GM23338 (cell line): ENCODE data around the gene GRAMD1A. TPM values are rescaled to one million over a fixed set of nuclear protein-coding genes. Genes with fewer than 3 reads are reported as not detected.
A peak's percentile ranks its signal among the peaks of the same experiment; 100 is the strongest.

Source experiments
- ATAC-seq: fragments of 200-7000 bp; cut with Tn5 transposase; 3 replicates; pipeline ENCODE4 v1.9.1; 2020
- DNase-seq: peaks from one replicate; pipeline ENCODE4 v3.0.0-alpha.2; 2015; ENCODE audit warnings: low spot score
- H2AFZ ChIP-seq: fragments of 200-600 bp; sonication (generic); 2 replicates; pipeline ENCODE4 v1.8.0; 2016; ENCODE audit warnings: antibody characterized with exemption, mild to moderate bottlenecking, moderate library complexity
- H3F3A ChIP-seq: fragments of 200-600 bp; sonication (generic); replicated peaks from 2 replicates; pipeline ENCODE4 v1.8.0; 2017; ENCODE audit warnings: antibody characterized with exemption, mixed run types, low read depth
- H3K27ac ChIP-seq: fragments of 200-600 bp; sonication (generic); 2 replicates; pipeline ENCODE4 v1.6.1; 2016; ENCODE audit warnings: low read depth
- H3K27me3 ChIP-seq: fragments of 200-600 bp; sonication (generic); 2 replicates; pipeline ENCODE4 v1.8.0; 2016; ENCODE audit warnings: mild to moderate bottlenecking, mixed run types, moderate library complexity; ENCODE audit not compliant: insufficient read depth
- H3K36me3 ChIP-seq: fragments of 200-600 bp; sonication (generic); 2 replicates; pipeline ENCODE4 v1.8.0; 2016; ENCODE audit warnings: mild to moderate bottlenecking; ENCODE audit not compliant: insufficient read depth
- H3K4me1 ChIP-seq: fragments of 200-600 bp; sonication (generic); 2 replicates; pipeline ENCODE4 v1.8.0; 2016; ENCODE audit warnings: mild to moderate bottlenecking, moderate library complexity; ENCODE audit not compliant: insufficient read depth
- H3K4me2 ChIP-seq: fragments of 200-600 bp; sonication (generic); 2 replicates; pipeline ENCODE4 v1.7.1; 2017; ENCODE audit warnings: mixed run types
- H3K4me3 ChIP-seq: fragments of 200-600 bp; sonication (generic); 2 replicates; pipeline ENCODE4 v1.6.1; 2016; ENCODE audit warnings: mixed run types
- H3K79me2 ChIP-seq: fragments of 200-600 bp; sonication (generic); replicated peaks from 2 replicates; pipeline ENCODE4 v1.8.0; 2017; ENCODE audit warnings: mild to moderate bottlenecking; ENCODE audit not compliant: insufficient read depth
- H3K9me2 ChIP-seq: fragments of 200-600 bp; sonication (generic); 2 replicates; pipeline ENCODE4 v1.8.0; 2017; ENCODE audit not compliant: insufficient read depth
- H4K20me1 ChIP-seq: fragments of 200-600 bp; sonication (generic); replicated peaks from 2 replicates; pipeline ENCODE4 v1.8.0; 2017; ENCODE audit warnings: mild to moderate bottlenecking; ENCODE audit not compliant: insufficient read depth
- H3K27ac Mint-ChIP-seq: 2 replicates; pipeline ENCODE4 v1.8.0; 2020; ENCODE audit warnings: inconsistent platforms, mild to moderate bottlenecking, moderate library complexity, mixed read lengths
- H3K27me3 Mint-ChIP-seq: 3 replicates; pipeline ENCODE4 v1.8.0; 2022; ENCODE audit warnings: low read depth, mild to moderate bottlenecking, moderate library complexity, mixed read lengths, inconsistent platforms; ENCODE audit not compliant: insufficient read depth, poor library complexity
- H3K36me3 Mint-ChIP-seq: 3 replicates; pipeline ENCODE4 v1.8.0; 2021; ENCODE audit warnings: low read depth, mild to moderate bottlenecking, inconsistent platforms, moderate library complexity, mixed read lengths
- H3K4me1 Mint-ChIP-seq: 3 replicates; pipeline ENCODE4 v1.8.0; 2020; ENCODE audit warnings: mild to moderate bottlenecking, inconsistent platforms, mixed read lengths
- H3K4me3 Mint-ChIP-seq: 3 replicates; pipeline ENCODE4 v1.8.0; 2021; ENCODE audit warnings: moderate library complexity, mild to moderate bottlenecking, inconsistent platforms, mixed read lengths
- H3K9me3 Mint-ChIP-seq: 3 replicates; pipeline ENCODE4 v1.8.0; 2020; ENCODE audit warnings: moderate library complexity, mild to moderate bottlenecking, inconsistent platforms, mixed read lengths
- CREB1 ChIP-seq: fragments of 250-450 bp; sonication (Bioruptor Pico); IDR thresholded peaks from 2 replicates; pipeline ENCODE4 v1.5.0; 2020; ENCODE audit warnings: low read depth, mild to moderate bottlenecking, moderate library complexity
- CTCF ChIP-seq, 2 experiments: fragments of 200-600 bp in 1 of 2; sonication (generic) in 1 of 2; conservative IDR thresholded peaks; 2 replicates each; pipeline versions ENCODE4 v1.5.1 to v1.6.1; 2016 to 2017; ENCODE audit warnings: antibody characterized with exemption in 2 of 2, low read depth in 2 of 2, mild to moderate bottlenecking in 2 of 2, moderate library complexity in 1 of 2
- EZH2 ChIP-seq: fragments of 200-600 bp; sonication (generic); IDR thresholded peaks from one replicate; pipeline ENCODE4 v1.8.0; 2017; ENCODE audit warnings: antibody characterized with exemption, mild to moderate bottlenecking, low read depth; ENCODE audit not compliant: unreplicated experiment
- EZH2phosphoT487 ChIP-seq: fragments of 200-600 bp; sonication (generic); IDR thresholded peaks from one replicate; pipeline ENCODE4 v1.8.1; 2018; ENCODE audit warnings: antibody characterized with exemption; ENCODE audit not compliant: unreplicated experiment
- NANOG ChIP-seq: IDR thresholded peaks from 2 replicates; pipeline ENCODE4 v1.6.1; 2016; ENCODE audit warnings: antibody characterized with exemption, borderline replicate concordance
- STAT1 ChIP-seq: IDR thresholded peaks from one replicate; pipeline ENCODE4 v1.6.1; 2016; ENCODE audit warnings: antibody characterized with exemption; ENCODE audit not compliant: unreplicated experiment
- ZNF331 ChIP-seq: fragments of 250-450 bp; sonication (Bioruptor Pico); IDR thresholded peaks from 2 replicates; pipeline ENCODE4 v1.5.0; 2020; ENCODE audit warnings: low read depth, mild to moderate bottlenecking, moderate library complexity
- polyA plus RNA-seq: library from polyadenylated mRNA; unstranded; fragments of >200 nt; fragmentation: Nextera tagmentation; extraction: Ambion mirVana; gene quantifications from 2 replicates; pipeline ENCODE4 v1.2.1, GENCODE V29; 2016
- total RNA-seq: library from RNA; depleted of rRNA; stranded (reverse); fragments of >200 nt; shearing (Covaris generic); gene quantifications from 2 replicates; pipeline ENCODE4 v1.2.3, GENCODE V29; 2014
- TF ChIP-seq, protein P1 (sequence below): IDR thresholded peaks from one replicate; pipeline ENCODE4 v1.6.1; 2018; ENCODE audit warnings: antibody characterized with exemption; ENCODE audit not compliant: unreplicated experiment
- TF ChIP-seq, protein P2 (sequence below): fragments of 250-450 bp; sonication (Bioruptor Pico); IDR thresholded peaks from 2 replicates; pipeline ENCODE4 v1.5.0; 2020; ENCODE audit warnings: mild to moderate bottlenecking, moderate library complexity

Gene GRAMD1A
- total and polyA plus RNA-seq, 2 experiments from 2014 or later: 122 to 174 TPM

DNA sequence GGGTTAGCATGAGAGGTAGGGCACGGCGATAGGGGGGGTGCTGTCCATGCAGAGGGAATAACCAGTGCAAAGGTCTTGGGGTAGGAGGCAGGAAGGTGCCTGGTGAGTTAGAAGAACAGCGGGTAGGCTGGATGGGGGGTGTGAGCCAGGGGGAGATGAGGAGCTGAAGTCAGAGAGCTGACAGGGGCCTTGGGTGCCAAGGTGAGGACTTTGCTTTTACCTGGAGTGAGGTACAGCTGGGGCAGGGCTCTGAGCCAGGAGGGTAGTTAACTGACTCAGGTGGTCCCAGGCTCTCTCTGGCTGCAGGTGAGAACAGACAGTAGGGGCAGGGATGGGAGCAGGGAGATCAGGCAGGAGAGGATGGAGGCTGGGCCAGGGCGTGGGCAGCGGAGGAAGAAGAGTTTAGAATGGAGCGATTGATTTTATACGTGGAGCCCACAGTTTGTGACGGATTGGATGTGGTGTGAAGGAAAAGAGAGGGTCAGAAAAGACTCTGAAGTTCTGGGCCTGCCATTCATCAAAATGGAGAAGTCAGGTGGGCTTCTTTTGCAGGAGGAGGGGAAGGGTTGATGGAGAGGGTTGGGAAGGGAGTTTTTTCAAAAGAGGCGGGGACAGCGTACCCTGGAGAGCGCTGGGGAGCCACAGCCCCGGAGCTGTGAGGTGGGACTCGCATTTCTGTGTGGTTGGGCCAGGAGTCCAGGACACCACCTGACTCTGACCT is 1.2 kb upstream of the GRAMD1A start:
- Histone ChIP-seq H3K4me2 (peak overlapping the region; percentile 86), H3K27ac (peak overlapping the region; percentile 100), H3K4me1 (peaks cover 52% of the 10 kb centered on the region), H3F3A (peaks cover 19% of the 10 kb centered on the region), H3K27me3 (no peaks in the 10 kb centered on the region), H4K20me1 (peaks cover 19% of the 10 kb centered on the region), H3K4me3 (peak overlapping the region; percentile 90), H3K36me3 (0 out of 2 replicates have a peak, but pooled peaks cover 6% of the 10 kb centered on the region), H2AFZ (no peak overlapping the region), H3K9me2 (no peaks in the 10 kb centered on the region), H3K79me2 (peaks cover 35% of the 10 kb centered on the region)
- Mint-ChIP-seq H3K36me3 (peaks cover 31% of the 10 kb centered on the region), H3K4me3 (peak overlapping the region; percentile 81), H3K27ac (peak overlapping the region; percentile 90), H3K27me3 (peaks cover 26% of the 10 kb centered on the region), H3K9me3 (peaks cover 7% of the 10 kb centered on the region), H3K4me1 (peaks cover 46% of the 10 kb centered on the region)
- DNase-seq (peak; percentile 89), ATAC-seq (peak; percentile 47)
- TF ChIP-seq CTCF (conservative IDR thresholded peaks at IDR 0.05; ENCODE audit: low read depth in 2 of 2) (peak in 1 of 2 experiments; percentile 10; a peak in 1 of 4 replicates), NANOG (no peak), CREB1 (CRISPR knock-in tag) (no peak), EZH2 (no peak)

DNA sequence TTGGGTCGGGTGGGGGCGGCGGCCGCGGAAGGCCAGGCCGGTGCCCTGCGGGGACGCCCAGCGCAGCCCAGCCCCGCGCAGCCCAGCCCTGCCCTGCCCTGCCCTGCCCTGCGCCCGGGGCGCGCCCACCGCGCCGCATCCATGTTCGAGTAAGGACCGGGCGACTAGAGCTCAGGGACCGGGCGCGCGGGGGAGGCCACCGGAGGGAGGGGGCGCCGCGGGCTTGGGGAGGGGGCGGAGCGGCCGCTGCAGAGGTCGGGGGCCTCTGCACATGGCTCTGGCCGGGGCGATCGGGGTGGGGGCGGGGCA is 169 bp downstream of the GRAMD1A start:
- peak overlapping the region; percentile 99; the same call in 1 of the 2 replicates for H3K4me2 ChIP-seq
- no peak for TF ChIP-seq ZNF331 (CRISPR knock-in tag)
- TF ChIP-seq, protein P1, sequence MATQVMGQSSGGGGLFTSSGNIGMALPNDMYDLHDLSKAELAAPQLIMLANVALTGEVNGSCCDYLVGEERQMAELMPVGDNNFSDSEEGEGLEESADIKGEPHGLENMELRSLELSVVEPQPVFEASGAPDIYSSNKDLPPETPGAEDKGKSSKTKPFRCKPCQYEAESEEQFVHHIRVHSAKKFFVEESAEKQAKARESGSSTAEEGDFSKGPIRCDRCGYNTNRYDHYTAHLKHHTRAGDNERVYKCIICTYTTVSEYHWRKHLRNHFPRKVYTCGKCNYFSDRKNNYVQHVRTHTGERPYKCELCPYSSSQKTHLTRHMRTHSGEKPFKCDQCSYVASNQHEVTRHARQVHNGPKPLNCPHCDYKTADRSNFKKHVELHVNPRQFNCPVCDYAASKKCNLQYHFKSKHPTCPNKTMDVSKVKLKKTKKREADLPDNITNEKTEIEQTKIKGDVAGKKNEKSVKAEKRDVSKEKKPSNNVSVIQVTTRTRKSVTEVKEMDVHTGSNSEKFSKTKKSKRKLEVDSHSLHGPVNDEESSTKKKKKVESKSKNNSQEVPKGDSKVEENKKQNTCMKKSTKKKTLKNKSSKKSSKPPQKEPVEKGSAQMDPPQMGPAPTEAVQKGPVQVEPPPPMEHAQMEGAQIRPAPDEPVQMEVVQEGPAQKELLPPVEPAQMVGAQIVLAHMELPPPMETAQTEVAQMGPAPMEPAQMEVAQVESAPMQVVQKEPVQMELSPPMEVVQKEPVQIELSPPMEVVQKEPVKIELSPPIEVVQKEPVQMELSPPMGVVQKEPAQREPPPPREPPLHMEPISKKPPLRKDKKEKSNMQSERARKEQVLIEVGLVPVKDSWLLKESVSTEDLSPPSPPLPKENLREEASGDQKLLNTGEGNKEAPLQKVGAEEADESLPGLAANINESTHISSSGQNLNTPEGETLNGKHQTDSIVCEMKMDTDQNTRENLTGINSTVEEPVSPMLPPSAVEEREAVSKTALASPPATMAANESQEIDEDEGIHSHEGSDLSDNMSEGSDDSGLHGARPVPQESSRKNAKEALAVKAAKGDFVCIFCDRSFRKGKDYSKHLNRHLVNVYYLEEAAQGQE: no peak
- TF ChIP-seq STAT1: no peak
- TF ChIP-seq, protein P2, sequence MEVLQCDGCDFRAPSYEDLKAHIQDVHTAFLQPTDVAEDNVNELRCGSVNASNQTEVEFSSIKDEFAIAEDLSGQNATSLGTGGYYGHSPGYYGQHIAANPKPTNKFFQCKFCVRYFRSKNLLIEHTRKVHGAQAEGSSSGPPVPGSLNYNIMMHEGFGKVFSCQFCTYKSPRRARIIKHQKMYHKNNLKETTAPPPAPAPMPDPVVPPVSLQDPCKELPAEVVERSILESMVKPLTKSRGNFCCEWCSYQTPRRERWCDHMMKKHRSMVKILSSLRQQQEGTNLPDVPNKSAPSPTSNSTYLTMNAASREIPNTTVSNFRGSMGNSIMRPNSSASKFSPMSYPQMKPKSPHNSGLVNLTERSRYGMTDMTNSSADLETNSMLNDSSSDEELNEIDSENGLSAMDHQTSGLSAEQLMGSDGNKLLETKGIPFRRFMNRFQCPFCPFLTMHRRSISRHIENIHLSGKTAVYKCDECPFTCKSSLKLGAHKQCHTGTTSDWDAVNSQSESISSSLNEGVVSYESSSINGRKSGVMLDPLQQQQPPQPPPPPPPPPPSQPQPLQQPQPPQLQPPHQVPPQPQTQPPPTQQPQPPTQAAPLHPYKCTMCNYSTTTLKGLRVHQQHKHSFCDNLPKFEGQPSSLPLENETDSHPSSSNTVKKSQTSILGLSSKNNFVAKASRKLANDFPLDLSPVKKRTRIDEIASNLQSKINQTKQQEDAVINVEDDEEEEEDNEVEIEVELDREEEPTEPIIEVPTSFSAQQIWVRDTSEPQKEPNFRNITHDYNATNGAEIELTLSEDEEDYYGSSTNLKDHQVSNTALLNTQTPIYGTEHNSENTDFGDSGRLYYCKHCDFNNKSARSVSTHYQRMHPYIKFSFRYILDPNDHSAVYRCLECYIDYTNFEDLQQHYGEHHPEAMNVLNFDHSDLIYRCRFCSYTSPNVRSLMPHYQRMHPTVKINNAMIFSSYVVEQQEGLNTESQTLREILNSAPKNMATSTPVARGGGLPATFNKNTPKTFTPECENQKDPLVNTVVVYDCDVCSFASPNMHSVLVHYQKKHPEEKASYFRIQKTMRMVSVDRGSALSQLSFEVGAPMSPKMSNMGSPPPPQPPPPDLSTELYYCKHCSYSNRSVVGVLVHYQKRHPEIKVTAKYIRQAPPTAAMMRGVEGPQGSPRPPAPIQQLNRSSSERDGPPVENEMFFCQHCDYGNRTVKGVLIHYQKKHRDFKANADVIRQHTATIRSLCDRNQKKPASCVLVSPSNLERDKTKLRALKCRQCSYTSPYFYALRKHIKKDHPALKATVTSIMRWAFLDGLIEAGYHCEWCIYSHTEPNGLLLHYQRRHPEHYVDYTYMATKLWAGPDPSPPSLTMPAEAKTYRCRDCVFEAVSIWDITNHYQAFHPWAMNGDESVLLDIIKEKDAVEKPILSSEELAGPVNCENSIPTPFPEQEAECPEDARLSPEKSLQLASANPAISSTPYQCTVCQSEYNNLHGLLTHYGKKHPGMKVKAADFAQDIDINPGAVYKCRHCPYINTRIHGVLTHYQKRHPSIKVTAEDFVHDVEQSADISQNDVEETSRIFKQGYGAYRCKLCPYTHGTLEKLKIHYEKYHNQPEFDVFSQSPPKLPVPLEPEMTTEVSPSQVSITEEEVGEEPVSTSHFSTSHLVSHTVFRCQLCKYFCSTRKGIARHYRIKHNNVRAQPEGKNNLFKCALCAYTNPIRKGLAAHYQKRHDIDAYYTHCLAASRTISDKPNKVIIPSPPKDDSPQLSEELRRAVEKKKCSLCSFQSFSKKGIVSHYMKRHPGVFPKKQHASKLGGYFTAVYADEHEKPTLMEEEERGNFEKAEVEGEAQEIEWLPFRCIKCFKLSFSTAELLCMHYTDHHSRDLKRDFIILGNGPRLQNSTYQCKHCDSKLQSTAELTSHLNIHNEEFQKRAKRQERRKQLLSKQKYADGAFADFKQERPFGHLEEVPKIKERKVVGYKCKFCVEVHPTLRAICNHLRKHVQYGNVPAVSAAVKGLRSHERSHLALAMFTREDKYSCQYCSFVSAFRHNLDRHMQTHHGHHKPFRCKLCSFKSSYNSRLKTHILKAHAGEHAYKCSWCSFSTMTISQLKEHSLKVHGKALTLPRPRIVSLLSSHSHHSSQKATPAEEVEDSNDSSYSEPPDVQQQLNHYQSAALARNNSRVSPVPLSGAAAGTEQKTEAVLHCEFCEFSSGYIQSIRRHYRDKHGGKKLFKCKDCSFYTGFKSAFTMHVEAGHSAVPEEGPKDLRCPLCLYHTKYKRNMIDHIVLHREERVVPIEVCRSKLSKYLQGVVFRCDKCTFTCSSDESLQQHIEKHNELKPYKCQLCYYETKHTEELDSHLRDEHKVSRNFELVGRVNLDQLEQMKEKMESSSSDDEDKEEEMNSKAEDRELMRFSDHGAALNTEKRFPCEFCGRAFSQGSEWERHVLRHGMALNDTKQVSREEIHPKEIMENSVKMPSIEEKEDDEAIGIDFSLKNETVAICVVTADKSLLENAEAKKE: no peak
- TF ChIP-seq NANOG: no peak
- TF ChIP-seq EZH2phosphoT487: no peak

More for the DNA sequence above, 169 bp downstream of the GRAMD1A start:
- peak; percentile 52 for ATAC-seq
- Histone ChIP-seq H3K36me3 (0 out of 2 replicates have a peak, but pooled peaks cover 6% of the 10 kb centered on the region), H4K20me1 (peaks cover 27% of the 10 kb centered on the region), H3K79me2 (peaks cover 48% of the 10 kb centered on the region), H3K27ac (no peak overlapping the region), H3K9me2 (no peaks in the 10 kb centered on the region), H2AFZ (no peak overlapping the region), H3K27me3 (no peaks in the 10 kb centered on the region), H3K4me3 (peak overlapping the region; percentile 90), H3F3A (peaks cover 19% of the 10 kb centered on the region), H3K4me1 (peaks cover 57% of the 10 kb centered on the region)
- Mint-ChIP-seq H3K36me3 (peaks cover 38% of the 10 kb centered on the region), H3K27ac (no peak overlapping the region), H3K4me1 (peaks cover 48% of the 10 kb centered on the region), H3K27me3 (peaks cover 27% of the 10 kb centered on the region), H3K9me3 (peaks cover 5% of the 10 kb centered on the region), H3K4me3 (no peak overlapping the region; the same call in 2 of the 3 replicates)
- no peak for DNase-seq
